Psoas muscle (tissue), 8 donors: Measurements from ENCODE around the gene NELFA. TPM values are rescaled to one million over a fixed set of nuclear protein-coding genes. Genes with fewer than 3 reads are reported as not detected.

Experiments
- ATAC-seq, 4 donors: fragments of 200-7000 bp; cut with Tn5 transposase; one replicate each; pipeline ENCODE4 v1.9.1; 2020; ENCODE audit warnings: moderate library complexity in 3 of 4, mild to moderate bottlenecking in 2 of 4
- DNase-seq, 2 donors: peaks; one replicate each; pipeline ENCODE4 v3.0.0-alpha.2; 2020
- H3K27ac ChIP-seq: fragments of 200-600 bp; one replicate; pipeline ENCODE4 v1.8.0; 2022
- H3K27me3 ChIP-seq, 3 donors: fragments of 200-600 bp in 1 of 3; one replicate each; pipeline versions ENCODE4 v1.6.1 to v1.8.0; 2013 to 2022; ENCODE audit warnings: low read length in 2 of 3, mild to moderate bottlenecking in 2 of 3, moderate library complexity in 1 of 3; ENCODE audit not compliant: insufficient read depth in 3 of 3
- H3K36me3 ChIP-seq, 2 donors: fragments of 200-600 bp in 1 of 2; one replicate each; pipeline versions ENCODE4 v1.6.1 to v1.8.0; 2013 to 2022; ENCODE audit warnings: low read depth in 1 of 2, mild to moderate bottlenecking in 1 of 2, moderate library complexity in 1 of 2; ENCODE audit not compliant: insufficient read depth in 1 of 2
- H3K4me1 ChIP-seq: fragments of 200-600 bp; one replicate; pipeline ENCODE4 v1.8.0; 2022
- H3K4me3 ChIP-seq: fragments of 200-600 bp; one replicate; pipeline ENCODE4 v1.8.0; 2022; ENCODE audit warnings: mild to moderate bottlenecking
- H3K9me3 ChIP-seq: fragments of 200-600 bp; one replicate; pipeline ENCODE4 v1.8.0; 2022
- CTCF ChIP-seq: fragments of 200-600 bp; IDR thresholded peaks from one replicate; pipeline ENCODE4 v1.8.0; 2022; ENCODE audit warnings: antibody characterized with exemption
- WGBS, 3 donors: extraction: QIAGEN DNeasy Blood & Tissue Kit; methylation state at CpG; one replicate each; pipeline versions ENCODE4 v1.1.6 to v1.1.7; 2013; 5-methylcytosine and 5-hydroxymethylcytosine counted together
- intact Hi-C, 2 donors: fragments of 100-400 bp; cut with DNase I; formaldehyde crosslinking; loops; one replicate each; pipeline versions ENCODE4 v1.11.0 to v1.14.2; 2022
- polyA plus RNA-seq, 3 donors: library from polyadenylated mRNA; stranded (reverse); fragments of 200-250 nt; gene quantifications; one replicate each; pipeline ENCODE4 v1.2.3, GENCODE V29; 2013
- total RNA-seq, 4 donors: library from RNA; stranded (reverse); fragmentation: NEBNext Ultra II Directional in 2 of 4; extraction: Animal tissue kit (Norgen Biotek cat#: 25700) in 2 of 4; gene quantifications; one replicate each; pipeline versions ENCODE4 v1.2.1 to v1.2.4, GENCODE V29; 2021 to 2023
- donor health status: healthy with polysubstance abuse.
- donor health status: DM: no; HTN: no; CAD: no; lungs with moderate emphysema.
- donor health status: Bipolar disorder and iron deficiency.
- donor health status: healthy.
- donor health status: DM: yes; HTN: yes; CAD: no.
- donor health status: DM: no; HTN: no; CAD: no.
- donor health status: DM: no; HTN: no; CAD: no.
- donor health status: DM: yes; HTN: yes; CAD: no.

The NELFA gene
- total and polyA plus RNA-seq, 7 donors: 11.4 to 20.2 (median 13.2) TPM

DNA sequence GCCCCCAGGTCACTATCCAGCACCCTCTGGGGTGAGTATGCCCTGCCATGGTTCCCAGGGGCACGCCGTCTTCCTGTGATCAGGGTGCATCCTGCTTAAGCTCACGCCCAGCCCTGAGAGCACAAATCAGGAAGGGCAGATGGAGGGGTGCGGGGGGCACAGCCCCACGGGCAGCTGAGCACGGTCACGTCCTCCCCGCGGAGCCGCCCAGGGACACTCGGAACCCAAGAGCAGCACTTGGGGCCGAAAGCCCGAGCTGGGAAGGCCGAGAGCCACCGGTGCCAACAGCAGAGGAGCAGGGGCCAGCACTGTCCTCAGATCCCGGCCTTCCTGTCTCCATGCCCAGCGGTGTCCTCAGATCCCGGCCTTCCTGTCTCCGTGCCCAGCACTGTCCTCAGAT, 21.5 kb downstream of the NELFA start:
- DNase-seq (no peak), ATAC-seq (no peak)
- no peak for TF ChIP-seq CTCF
- no peaks in the 10 kb centered on the region for H3K9me3 ChIP-seq
- H3K4me1 ChIP-seq: no peaks in the 10 kb centered on the region
- no peak overlapping the region for H3K4me3 ChIP-seq
- intact Hi-C loops: no loop called here
- no peak overlapping the region for H3K27ac ChIP-seq
- 89 to 94% (median 91%) methylated on average over 14 to 19 of the region's 19 CpGs for WGBS, 3 donors
- peaks cover 5 to 93% of the 10 kb centered on the region in 2 donors for H3K36me3 ChIP-seq
- no peaks in the 10 kb centered on the region for H3K27me3 ChIP-seq

DNA sequence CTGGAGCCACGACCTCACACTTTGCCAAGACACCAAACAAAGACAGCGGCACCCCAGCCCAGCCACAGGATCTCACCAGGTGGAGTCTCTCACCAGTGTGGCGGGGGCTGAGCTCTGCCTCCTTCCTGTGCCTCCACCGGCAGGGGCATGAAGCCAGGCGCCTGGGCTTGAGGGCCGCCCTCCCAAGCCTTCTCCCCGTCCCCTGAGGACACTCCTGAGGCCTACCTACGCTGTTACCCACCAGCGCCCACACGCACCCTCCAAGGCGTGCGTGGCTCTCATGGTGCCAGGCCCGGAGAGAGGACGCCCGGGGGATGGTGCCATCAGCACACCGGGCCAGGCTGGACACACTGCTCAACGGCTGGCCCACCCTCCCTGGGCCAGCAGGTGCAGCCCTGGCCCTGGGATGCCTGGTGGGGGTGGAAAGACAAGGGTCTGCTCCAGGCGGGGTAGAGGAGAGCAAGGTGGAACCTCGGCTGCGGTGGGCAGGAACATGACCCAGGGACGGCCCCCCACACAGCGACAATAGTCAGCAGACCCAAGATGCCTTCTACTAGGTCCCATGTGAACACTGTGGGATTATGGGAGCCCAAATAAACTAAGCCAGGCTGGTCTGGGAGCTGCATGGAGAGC, 22.1 kb downstream of the NELFA start:
- TF ChIP-seq CTCF: no peak
- intact Hi-C loops: no loop called here
- DNase-seq (no peak), ATAC-seq (no peak)
- Histone ChIP-seq H3K36me3 (peaks cover 5 to 99% of the 10 kb centered on the region in 2 donors), H3K9me3 (no peaks in the 10 kb centered on the region), H3K27ac (no peak overlapping the region), H3K27me3 (no peaks in the 10 kb centered on the region), H3K4me3 (no peak overlapping the region), H3K4me1 (no peaks in the 10 kb centered on the region)
- WGBS, 3 donors: 87 to 88% (median 87%) methylated on average over 17 to 22 of the region's 22 CpGs

DNA sequence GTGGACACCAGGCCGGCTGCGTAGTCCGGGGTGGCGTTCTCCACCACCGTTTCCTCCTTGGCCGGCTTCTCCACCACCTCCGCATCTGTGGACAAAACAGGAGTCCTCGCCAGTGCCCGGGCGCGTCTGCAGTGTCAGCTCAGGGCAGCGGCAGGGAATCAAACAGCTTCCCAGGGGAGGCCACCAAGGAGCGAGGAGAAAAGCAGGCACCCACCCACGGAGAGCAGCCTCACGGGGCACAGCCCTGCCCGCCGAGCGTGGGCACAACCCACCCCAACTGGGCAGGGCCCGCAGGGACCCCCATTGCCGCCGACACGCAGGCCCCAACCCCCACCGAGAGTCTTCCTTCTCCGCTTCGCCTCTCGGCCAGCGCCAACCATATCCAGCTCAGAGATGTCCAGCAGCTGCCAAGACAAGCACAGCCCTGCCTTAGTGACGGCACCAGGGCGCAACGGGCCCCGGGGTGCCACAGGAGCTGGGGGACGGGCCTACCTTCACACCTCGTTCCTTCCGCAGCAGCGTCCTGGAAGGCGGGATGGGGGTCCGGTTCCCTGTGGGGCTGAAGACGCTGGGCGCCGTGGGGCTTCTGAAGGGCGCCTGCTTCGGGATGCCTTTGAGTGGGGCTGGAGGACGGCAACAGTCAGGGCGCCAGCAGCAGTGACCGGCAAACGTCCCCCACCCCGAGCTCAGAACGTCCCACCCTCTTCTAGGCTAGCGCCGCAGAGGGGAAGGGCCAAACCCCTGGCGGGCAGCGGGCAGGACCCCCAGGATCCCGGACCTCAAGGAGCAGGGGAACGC, 22.8 kb downstream of the NELFA start:
- no peak overlapping the region for H3K4me3 ChIP-seq
- no peaks in the 10 kb centered on the region for H3K27me3 ChIP-seq
- no peaks in the 10 kb centered on the region for H3K9me3 ChIP-seq
- H3K4me1 ChIP-seq: no peaks in the 10 kb centered on the region
- WGBS, 3 donors: 90 to 94% (median 92%) methylated on average over 49 to 54 of the region's 54 CpGs
- intact Hi-C loops: no loop called here
- H3K36me3 ChIP-seq: peaks cover 5 to 100% of the 10 kb centered on the region in 2 donors
- no peak for TF ChIP-seq CTCF
- DNase-seq: no peak
- H3K27ac ChIP-seq: no peak overlapping the region
- no peak for ATAC-seq

GRCh38 chr4:1985294-1985693, 23.5 kb downstream of the NELFA start:
- intact Hi-C loops: no loop called here
- no peaks in the 10 kb centered on the region for H3K9me3 ChIP-seq
- H3K4me3 ChIP-seq: no peak overlapping the region
- DNase-seq: no peak
- no peaks in the 10 kb centered on the region for H3K4me1 ChIP-seq
- peaks cover 5 to 100% of the 10 kb centered on the region in 2 donors for H3K36me3 ChIP-seq
- WGBS, 3 donors: 77 to 83% (median 81%) methylated on average over 14 of the region's 14 CpGs
- no peak overlapping the region for H3K27ac ChIP-seq
- ATAC-seq: no peak
- no peaks in the 10 kb centered on the region for H3K27me3 ChIP-seq
- no peak for TF ChIP-seq CTCF
